CD14-positive monocyte (primary cell): ENCODE results near the gene SPG7. TPM values are rescaled to one million over a fixed set of nuclear protein-coding genes. Genes with fewer than 3 reads are reported as not detected.

Source experiments
- DNase-seq, 3 donors: peaks; one replicate each; pipeline ENCODE4 v3.0.0-alpha.2; 2011 to 2022
- H2AFZ ChIP-seq: 2 replicates; pipeline ENCODE4 v1.6.0; 2012; ENCODE audit warnings: mild to moderate bottlenecking, low read depth, low read length, inconsistent platforms; ENCODE audit not compliant: insufficient read depth, poor library complexity, severe bottlenecking
- H3K27ac ChIP-seq, 2 donors: 1 replicate in 1 of 2; 2 replicates in 1 of 2; pipeline ENCODE4 v1.5.1; 2012 to 2013; ENCODE audit warnings: low read length in 2 of 2, control low read depth in 1 of 2, inconsistent platforms in 1 of 2, low read depth in 1 of 2, mild to moderate bottlenecking in 1 of 2
- H3K27me3 ChIP-seq, 2 donors: one replicate each; pipeline versions ENCODE4 v1.6.0 to v1.6.1; 2011 to 2013; ENCODE audit warnings: low read length in 2 of 2; ENCODE audit not compliant: control insufficient read depth in 2 of 2, insufficient read depth in 2 of 2
- H3K36me3 ChIP-seq, 2 donors: replicated peaks in 1 of 2; 1 replicate in 1 of 2; 2 replicates in 1 of 2; pipeline versions ENCODE4 v1.5.1 to v1.6.1; 2012 to 2013; ENCODE audit warnings: low read length in 2 of 2, control low read depth in 1 of 2, inconsistent platforms in 1 of 2, mild to moderate bottlenecking in 1 of 2; ENCODE audit not compliant: insufficient read depth in 2 of 2, control insufficient read depth in 1 of 2
- H3K4me1 ChIP-seq, 2 donors: 1 replicate in 1 of 2; 2 replicates in 1 of 2; pipeline versions ENCODE4 v1.5.1 to v1.6.1; 2012 to 2013; ENCODE audit warnings: low read length in 2 of 2, control low read depth in 1 of 2, inconsistent platforms in 1 of 2, mild to moderate bottlenecking in 1 of 2, moderate library complexity in 1 of 2; ENCODE audit not compliant: insufficient read depth in 2 of 2, control insufficient read depth in 1 of 2
- H3K4me2 ChIP-seq: replicated peaks from 2 replicates; pipeline ENCODE3; 2012; ENCODE audit warnings: low read length, moderate library complexity, mild to moderate bottlenecking; ENCODE audit not compliant: poor library complexity, severe bottlenecking; ENCODE audit errors: extremely low read depth
- H3K4me3 ChIP-seq, 3 experiments: fragments of 200-600 bp in 1 of 3; sonication (generic) in 1 of 3; replicated peaks in 1 of 3; 1 replicate in 2 of 3; 2 replicates in 1 of 3; pipeline ENCODE4 v1.5.1; 2011 to 2013; ENCODE audit warnings: low read length in 3 of 3, mild to moderate bottlenecking in 3 of 3, control low read depth in 2 of 3, low read depth in 2 of 3, inconsistent platforms in 1 of 3, moderate library complexity in 1 of 3
- H3K79me2 ChIP-seq: 2 replicates; pipeline ENCODE4 v1.6.0; 2012; ENCODE audit warnings: mild to moderate bottlenecking, control low read depth, inconsistent platforms, low read length, moderate library complexity; ENCODE audit not compliant: insufficient read depth
- H3K9ac ChIP-seq: 2 replicates; pipeline ENCODE4 v1.6.0; 2017; ENCODE audit warnings: low read length, mild to moderate bottlenecking; ENCODE audit not compliant: insufficient read depth, poor library complexity, severe bottlenecking
- H3K9me3 ChIP-seq, 2 donors: replicated peaks in 1 of 2; 1 replicate in 1 of 2; 2 replicates in 1 of 2; pipeline versions ENCODE4 v1.5.1 to v1.6.1; 2012 to 2013; ENCODE audit warnings: low read length in 2 of 2, control low read depth in 1 of 2; ENCODE audit not compliant: control insufficient read depth in 1 of 2, insufficient read depth in 1 of 2
- H4K20me1 ChIP-seq: 2 replicates; pipeline ENCODE4 v1.6.0; 2012; ENCODE audit warnings: mild to moderate bottlenecking, low read length, control low read depth, moderate library complexity; ENCODE audit not compliant: insufficient read depth
- H3K27ac Mint-ChIP-seq, 7 donors: one replicate each; pipeline ENCODE4 v1.8.0; 2020; ENCODE audit warnings: mild to moderate bottlenecking in 7 of 7, mixed read lengths in 7 of 7, moderate library complexity in 6 of 7, inconsistent platforms in 2 of 7
- H3K27me3 Mint-ChIP-seq, 3 donors: one replicate each; pipeline ENCODE4 v1.8.0; 2021 to 2022; ENCODE audit warnings: low read depth in 3 of 3, mild to moderate bottlenecking in 3 of 3, mixed read lengths in 3 of 3, moderate library complexity in 3 of 3, inconsistent platforms in 1 of 3
- H3K36me3 Mint-ChIP-seq, 2 donors: one replicate each; pipeline ENCODE4 v1.8.0; 2020; ENCODE audit warnings: mixed read lengths in 2 of 2, inconsistent platforms in 1 of 2, mild to moderate bottlenecking in 1 of 2
- H3K4me1 Mint-ChIP-seq: one replicate; pipeline ENCODE4 v1.8.0; 2020; ENCODE audit warnings: mild to moderate bottlenecking, mixed read lengths
- H3K4me3 Mint-ChIP-seq, 2 donors: one replicate each; pipeline ENCODE4 v1.8.0; 2020; ENCODE audit warnings: mild to moderate bottlenecking in 2 of 2, mixed read lengths in 2 of 2, moderate library complexity in 1 of 2
- H3K9me3 Mint-ChIP-seq, 7 donors: one replicate each; pipeline ENCODE4 v1.8.0; 2020 to 2022; ENCODE audit warnings: mixed read lengths in 7 of 7, mild to moderate bottlenecking in 6 of 7, moderate library complexity in 6 of 7, inconsistent platforms in 2 of 7
- CTCF ChIP-seq: fragments of 200-600 bp; IDR thresholded peaks from one replicate; pipeline ENCODE4 v1.8.0; 2022; ENCODE audit warnings: antibody characterized with exemption, mild to moderate bottlenecking
- WGBS: methylation state at CpG from one replicate; pipeline ENCODE4 v1.1.5; 2013; ENCODE audit warnings: missing lambda C conversion rate; ENCODE audit not compliant: insufficient coverage; 5-methylcytosine and 5-hydroxymethylcytosine counted together
- intact Hi-C, 2 donors: fragments of 100-400 bp; cut with micrococcal nuclease; formaldehyde crosslinking; loops; one replicate each; pipeline versions ENCODE4 v1.15.0 to v1.15.1; 2023
- polyA plus RNA-seq, 3 donors: library from polyadenylated mRNA; depleted of rRNA in 1 of 3; unstranded in 2 of 3; stranded (reverse) in 1 of 3; fragments of 300-500 nt in 2 of 3; fragments of >200 nt in 1 of 3; fragmentation: Illumina TruSeq in 2 of 3; gene quantifications; 1 replicate in 2 of 3; 2 replicates in 1 of 3; pipeline ENCODE4 v1.2.3, GENCODE V29; 2012 to 2021

The SPG7 gene
- polyA plus RNA-seq, 3 donors: 30.3 to 120 (median 34.4) TPM

DNA sequence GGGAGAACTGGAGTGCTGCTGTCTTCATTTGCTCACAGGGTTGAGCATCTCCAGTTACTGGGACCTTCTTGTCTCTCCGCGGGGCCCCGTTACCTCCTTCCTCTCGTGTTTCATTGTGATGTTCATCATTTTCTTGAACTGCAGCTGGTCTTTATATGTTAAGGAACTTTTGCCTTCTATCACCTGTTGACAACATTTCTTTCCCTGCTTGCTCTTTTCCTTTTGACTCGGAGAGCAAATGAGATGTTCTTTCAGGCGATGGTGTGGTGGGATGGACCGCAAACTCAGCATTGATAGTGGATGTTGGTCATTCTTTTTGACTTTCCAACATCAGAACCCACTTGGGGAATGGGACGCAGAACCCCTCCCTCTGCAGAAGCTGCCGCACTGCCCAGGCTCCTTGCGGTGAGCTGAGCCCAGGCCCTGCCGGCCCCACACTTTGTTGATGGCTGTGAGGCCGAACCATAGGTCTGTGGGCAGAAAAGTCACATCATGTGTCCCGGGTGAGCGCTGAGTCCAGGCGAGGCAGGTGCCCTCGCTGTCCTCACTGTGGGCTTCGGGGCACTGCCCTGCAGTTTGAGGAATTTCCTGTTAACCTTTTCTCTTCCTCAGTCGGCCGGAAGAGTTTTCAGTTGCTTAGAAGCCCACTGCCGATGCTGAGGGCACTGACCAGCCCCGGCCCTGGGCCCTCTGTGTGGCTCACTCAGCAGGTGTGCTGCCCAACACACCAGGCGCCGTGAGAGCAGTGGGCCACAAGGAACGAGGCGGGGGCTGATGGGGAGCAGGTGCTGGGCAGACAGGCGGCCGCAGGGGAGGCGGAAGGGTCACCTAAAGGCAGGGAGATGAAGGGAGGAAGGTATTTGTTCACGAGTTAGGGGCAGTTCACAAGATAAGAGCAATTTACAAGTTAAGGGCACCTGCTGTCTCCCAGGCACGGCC, 59.7 kb downstream of the SPG7 start:
- no peak overlapping the region for H2AFZ ChIP-seq
- no peaks in the 10 kb centered on the region for H3K79me2 ChIP-seq
- no peak overlapping the region for H3K9ac ChIP-seq
- peaks cover 18 to 26% of the 10 kb centered on the region in 2 donors for H3K4me1 ChIP-seq
- TF ChIP-seq CTCF: no peak
- Mint-ChIP-seq H3K4me3 (no peak overlapping the region), H3K27ac (no peak overlapping the region), H3K27me3 (peaks cover 17 to 21% (median 19%) of the 10 kb centered on the region in 3 donors), H3K9me3 (no peaks in the 10 kb centered on the region), H3K4me1 (peaks cover 44% of the 10 kb centered on the region), H3K36me3 (peaks cover 26 to 27% of the 10 kb centered on the region in 2 donors)
- H3K9me3 ChIP-seq: no peaks in the 10 kb centered on the region
- no peak for DNase-seq
- H3K4me2 ChIP-seq: no peak overlapping the region
- H3K27me3 ChIP-seq: peaks cover 0 to 3% of the 10 kb centered on the region in 2 donors
- no peak overlapping the region for H3K27ac ChIP-seq
- intact Hi-C loops: no loop called here
- peaks cover 20 to 21% of the 10 kb centered on the region in 2 donors for H3K36me3 ChIP-seq
- 97% methylated on average over 13 of the region's 30 CpGs for WGBS
- no peak overlapping the region for H3K4me3 ChIP-seq
- peaks cover 33% of the 10 kb centered on the region for H4K20me1 ChIP-seq

DNA sequence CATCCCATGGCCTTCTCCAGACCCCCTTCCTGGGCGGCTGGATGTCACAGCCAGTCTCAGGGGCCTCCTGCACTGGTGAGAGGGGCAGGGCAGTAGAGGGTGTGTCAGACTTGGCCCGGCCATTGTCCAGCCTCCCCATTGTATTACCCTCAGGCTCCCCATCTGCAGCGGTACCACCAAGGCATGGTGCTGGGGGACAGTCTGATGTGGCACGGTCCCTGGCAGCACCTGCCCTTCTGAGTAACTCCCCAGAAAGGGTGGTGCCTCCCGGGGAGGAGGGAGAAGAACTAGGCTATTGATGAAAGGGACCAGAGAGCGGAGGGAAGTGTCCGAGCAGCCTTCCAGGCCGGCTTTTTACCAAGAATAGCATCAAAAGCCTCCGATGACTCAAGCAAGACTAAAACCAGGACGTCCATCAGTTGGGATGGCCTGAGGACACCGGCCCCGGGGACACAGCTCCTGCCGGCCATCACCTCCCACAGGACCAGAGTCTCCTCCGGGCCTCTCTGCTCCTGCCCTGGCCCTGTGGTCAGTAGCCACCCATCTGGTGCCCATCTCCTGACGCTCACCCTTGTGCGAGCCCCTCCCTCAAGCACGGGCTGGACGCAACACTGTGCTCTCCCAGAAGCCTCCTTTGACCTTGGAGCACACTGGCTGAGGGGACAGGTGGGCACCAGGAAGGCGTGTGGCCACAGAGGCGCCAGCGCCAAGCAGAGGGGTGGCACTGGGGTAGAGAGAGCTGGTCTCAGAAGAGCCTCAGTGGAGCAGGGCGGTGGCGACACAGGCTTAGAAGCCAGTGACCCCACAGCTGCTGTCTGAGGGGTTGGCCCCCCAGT, 61.5 kb downstream of the SPG7 start:
- Mint-ChIP-seq H3K27me3 (peaks cover 28 to 39% (median 33%) of the 10 kb centered on the region in 3 donors), H3K36me3 (peaks cover 8 to 9% of the 10 kb centered on the region in 2 donors), H3K4me3 (no peak overlapping the region), H3K4me1 (peaks cover 28% of the 10 kb centered on the region), H3K27ac (peak overlapping the region in 1 of 7 donors; percentile 77), H3K9me3 (peaks cover 0 to under 1% (median 0%) of the 10 kb centered on the region in 7 donors)
- Histone ChIP-seq H3K4me3 (no peak overlapping the region), H2AFZ (no peak overlapping the region), H3K79me2 (no peaks in the 10 kb centered on the region), H3K9me3 (no peaks in the 10 kb centered on the region), H3K4me1 (peaks cover 16 to 21% of the 10 kb centered on the region in 2 donors), H3K36me3 (peaks cover 2 to 3% of the 10 kb centered on the region in 2 donors), H4K20me1 (peaks cover 15% of the 10 kb centered on the region), H3K27ac (no peak overlapping the region), H3K9ac (no peak overlapping the region), H3K27me3 (peaks cover 5 to 17% of the 10 kb centered on the region in 2 donors), H3K4me2 (no peak overlapping the region)
- intact Hi-C loops: loop anchor here in 1 of 2 donors (10.0 kb wide), 1 partner anchor 75 kb away; no protein-coding TSS in a partner anchor
- TF ChIP-seq CTCF: no peak
- DNase-seq: no peak
- WGBS: 96% methylated on average over 15 of the region's 23 CpGs
